K562 (cell line): ENCODE results near the gene TMEM184A. TPM values are rescaled to one million over a fixed set of nuclear protein-coding genes. Genes with fewer than 3 reads are reported as not detected.

Experiments used
- ATAC-seq: fragments of 200-7000 bp; cut with Tn5 transposase; 3 replicates; pipeline ENCODE4 v1.9.1; 2020; ENCODE audit warnings: moderate library complexity
- BruUV-seq: library from RNA; stranded (reverse); fragments of 400-500 nt; replicated peaks from 2 replicates; lab custom pipeline; 2021; lab: Mats Ljungman, UMichigan
- CTCF ChIA-PET: fragments of 300-600 bp; formaldehyde crosslinking; extraction: SDS; loops from one replicate; lab custom pipeline; 2021; ENCODE audit warnings: low intra/inter-chr PET ratio; lab: Yijun Ruan, JAX
- POLR2A ChIA-PET: fragments of 300-600, 350-650 bp; sonication (Branson Sonifier 250); formaldehyde crosslinking; extraction: SDS; loops from one replicate; lab custom pipeline; 2021; ENCODE audit warnings: antibody characterized with exemption, inconsistent platforms; lab: Yijun Ruan, JAX
- DNase-seq, 4 experiments: peaks; one replicate each; pipeline versions ENCODE4 v3.0.0 to v3.0.0-alpha.2; 2011 to 2018; ENCODE audit warnings: low spot score in 3 of 4, mixed read lengths in 3 of 4; ENCODE audit errors: extremely low read depth in 1 of 4
- FAIRE-seq: peaks from 2 replicates; lab custom pipeline; 2011; peaks lifted over from hg19 to GRCh38; lab: Jason Lieb, UNC
- H2AFZ ChIP-seq: 2 replicates; pipeline ENCODE4 v1.6.0; 2011; ENCODE audit warnings: low read depth, low read length, control low read depth, inconsistent platforms
- H3K27ac ChIP-seq: fragments of 200-600 bp; 3 replicates; pipeline ENCODE4 v1.8.0; 2011; ENCODE audit warnings: low read depth, mild to moderate bottlenecking, control low read depth, inconsistent platforms, low read length, moderate library complexity, mixed read lengths; ENCODE audit errors: extremely low read depth
- H3K27me3 ChIP-seq, 2 experiments: fragments of 300-600 bp in 1 of 2; 2 replicates in 1 of 2; 3 replicates in 1 of 2; pipeline versions ENCODE4 v1.6.0 to v1.8.0; 2011; ENCODE audit warnings: inconsistent platforms in 2 of 2, low read length in 2 of 2, mild to moderate bottlenecking in 1 of 2, mixed read lengths in 1 of 2, moderate library complexity in 1 of 2; ENCODE audit not compliant: control insufficient read depth in 2 of 2, insufficient read depth in 2 of 2
- H3K36me3 ChIP-seq: fragments of 300-600 bp; 3 replicates; pipeline ENCODE4 v1.8.0; 2011; ENCODE audit warnings: mild to moderate bottlenecking, low read length, inconsistent platforms; ENCODE audit not compliant: control insufficient read depth, insufficient read depth
- H3K4me1 ChIP-seq, 2 experiments: fragments of 200-600 bp in 1 of 2; replicated peaks in 1 of 2; 2 replicates in 1 of 2; 3 replicates in 1 of 2; pipeline versions ENCODE4 v1.5.1 to v1.8.0; 2011; ENCODE audit warnings: inconsistent platforms in 2 of 2, low read length in 2 of 2, mild to moderate bottlenecking in 1 of 2, mixed read lengths in 1 of 2, moderate library complexity in 1 of 2; ENCODE audit not compliant: control insufficient read depth in 2 of 2, insufficient read depth in 2 of 2
- H3K4me2 ChIP-seq: 2 replicates; pipeline ENCODE4 v1.6.1; 2011; ENCODE audit warnings: low read length, control low read depth, inconsistent platforms, mixed read lengths; ENCODE audit not compliant: insufficient read depth
- H3K4me3 ChIP-seq: fragments of 200-600 bp; sonication (generic), shearing (Covaris generic); 2 replicates; pipeline ENCODE4 v1.5.1; 2016; ENCODE audit warnings: control low read depth, inconsistent platforms
- H3K79me2 ChIP-seq: fragments of 200-600 bp; 3 replicates; pipeline ENCODE4 v1.8.0; 2011; ENCODE audit warnings: low read length, inconsistent platforms; ENCODE audit not compliant: control insufficient read depth, insufficient read depth
- H3K9ac ChIP-seq, 2 experiments: 2 replicates each; pipeline versions ENCODE4 v1.6.0 to v1.6.1; 2011; ENCODE audit warnings: low read depth in 2 of 2, low read length in 2 of 2, control low read depth in 1 of 2, inconsistent platforms in 1 of 2, mild to moderate bottlenecking in 1 of 2, mixed read lengths in 1 of 2; ENCODE audit not compliant: insufficient read depth in 1 of 2
- H3K9me1 ChIP-seq: one replicate; pipeline ENCODE4 v1.6.0; 2011; ENCODE audit warnings: inconsistent platforms, mild to moderate bottlenecking, low read length, moderate library complexity; ENCODE audit not compliant: control insufficient read depth, insufficient read depth
- H3K9me3 ChIP-seq: replicated peaks from 2 replicates; pipeline ENCODE4 v1.5.1; 2011; ENCODE audit warnings: low read depth, low read length, inconsistent platforms; ENCODE audit not compliant: control insufficient read depth, insufficient read depth
- H4K20me1 ChIP-seq: replicated peaks from 2 replicates; pipeline ENCODE4 v1.6.1; 2011; ENCODE audit warnings: low read length, inconsistent platforms, mixed read lengths; ENCODE audit not compliant: control insufficient read depth, insufficient read depth
- ZNF41 ChIP-seq: fragments of 250-450 bp; sonication (Bioruptor Pico); conservative IDR thresholded peaks from 2 replicates; pipeline ENCODE4 v1.4.0; 2020; ENCODE audit warnings: mild to moderate bottlenecking
- WGBS: fragments of 100-300 bp; shearing (Covaris generic); methylation state at CpG from one replicate; pipeline ENCODE4 v1.1.6; 2016; ENCODE audit warnings: low coverage, mixed read lengths; ENCODE audit not compliant: insufficient coverage; ENCODE audit errors: missing lambda C conversion rate; 5-methylcytosine and 5-hydroxymethylcytosine counted together
- in situ Hi-C: fragments of 300-500 bp; cut with MboI; formaldehyde crosslinking; loops from 4 replicates; pipeline ENCODE4 v1.15.0; 2018; ENCODE audit warnings: inconsistent platforms, mixed read lengths
- intact Hi-C: fragments of 100-400 bp; cut with micrococcal nuclease; formaldehyde crosslinking; loops from 2 replicates; pipeline ENCODE4 v1.14.2; 2022
- polyA plus RNA-seq, 8 experiments: library from polyadenylated mRNA; depleted of rRNA in 4 of 8; stranded (reverse) in 5 of 8; unstranded in 3 of 8; fragments of >200 nt; fragmentation: Nextera tagmentation in 2 of 8; fragmentation: Illumina TruSeq in 1 of 8; extraction: Ambion mirVana in 2 of 8; extraction: Trizol in 1 of 8; gene quantifications; 2 replicates each; pipeline versions ENCODE4 v1.2.1 to v1.2.3, GENCODE V29; 2011 to 2014; ENCODE audit warnings: inconsistent platforms in 1 of 8, missing spikeins in 1 of 8
- total RNA-seq, 7 experiments: library from RNA; depleted of rRNA in 6 of 7; stranded (reverse); fragments of >200 nt in 6 of 7; fragmentation: Illumina TruSeq in 2 of 7; extraction: Trizol in 2 of 7; gene quantifications; 2 replicates each; pipeline versions ENCODE4 v1.2.1 to v1.2.3, GENCODE V29; 2011 to 2021; ENCODE audit warnings: low replicate concordance in 1 of 7
- TF ChIP-seq, protein P1 (sequence below), 3 experiments: fragments of 200-800 bp in 1 of 3; sonication (Bioruptor generic) in 1 of 3; sonication (generic) in 1 of 3; formaldehyde crosslinking in 1 of 3; IDR thresholded peaks; 2 replicates each; pipeline versions ENCODE4 v1.6.1 to v1.8.0; 2016 to 2022; ENCODE audit warnings: mild to moderate bottlenecking in 2 of 3, missing compliant biosample characterization in 2 of 3, missing genetic modification characterization in 2 of 3, missing genetic modification reagents in 1 of 3

The TMEM184A gene
- total and polyA plus RNA-seq, 9 of the 15 experiments (the other 6 are each of a cell fraction or from before 2014, with no cell fraction given) = 0.10 to 0.18 (median 0.11) TPM; not detected in 6

DNA sequence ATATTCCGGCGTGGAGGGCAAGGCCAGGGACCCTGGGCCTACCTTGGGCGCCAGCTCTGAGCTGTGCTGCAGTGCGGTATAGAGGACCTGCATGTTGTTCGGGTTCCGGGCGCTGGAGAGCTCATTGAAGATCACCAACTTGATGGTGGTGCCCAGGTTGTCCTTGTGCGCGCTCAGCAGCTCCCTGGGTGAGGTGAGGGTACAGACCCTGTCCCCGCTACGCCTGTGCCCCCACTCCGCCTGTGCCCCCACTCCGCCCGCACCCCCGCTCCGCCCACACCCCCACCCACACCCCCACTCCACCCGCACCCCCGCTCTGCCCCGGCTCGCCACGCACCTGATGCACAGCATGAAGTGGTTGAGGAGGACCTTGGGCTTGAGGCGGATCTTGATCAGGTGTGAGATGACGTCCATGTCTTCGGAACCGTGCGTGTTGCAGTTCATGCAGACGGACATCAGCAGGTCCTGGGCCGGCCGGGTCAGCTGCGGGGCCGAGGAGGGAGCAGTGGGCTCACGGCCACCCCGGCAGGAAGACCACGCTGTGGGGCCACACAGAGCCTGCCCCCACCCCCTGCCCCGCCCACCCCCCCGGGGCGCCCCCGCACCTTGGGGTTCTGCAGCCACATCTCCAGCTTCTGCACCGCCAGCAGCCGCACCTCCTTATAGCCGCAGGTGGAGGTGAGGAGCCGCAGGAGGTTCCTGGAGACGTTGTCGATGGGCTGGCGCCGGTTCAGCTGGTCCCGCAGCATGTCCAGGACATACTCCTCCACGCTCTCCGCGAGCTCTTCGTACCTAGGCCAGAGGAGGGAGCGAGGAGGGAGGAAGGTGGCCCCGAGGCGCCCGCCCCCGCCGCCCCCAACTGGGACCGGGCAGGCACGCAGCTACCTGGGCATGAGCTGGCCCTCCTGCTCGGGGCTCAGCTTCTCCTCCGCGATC, 57.4 kb downstream of the TMEM184A start:
- no TSS peak for BruUV-seq
- no peak overlapping the region for H3K4me3 ChIP-seq
- ChIA-PET CTCF (no interaction called here), POLR2A (interaction anchor here (0.6 to 1.5 kb wide), 3 partner anchors 9 to 453 kb away, joined by 3 to 5 read pairs (median 3); no protein-coding TSS in a partner anchor)
- FAIRE-seq = no peak
- no peaks in the 10 kb centered on the region; the same call in 1 of the 2 replicates for H4K20me1 ChIP-seq
- no peaks in the 10 kb centered on the region for H3K9me3 ChIP-seq
- no peak for DNase-seq
- no peak overlapping the region for H3K27ac ChIP-seq
- H3K4me2 ChIP-seq = no peak overlapping the region
- 94% methylated on average over 14 of the region's 62 CpGs for WGBS
- no peak for TF ChIP-seq ZNF41 (CRISPR knock-in tag)
- TF ChIP-seq, protein P1, sequence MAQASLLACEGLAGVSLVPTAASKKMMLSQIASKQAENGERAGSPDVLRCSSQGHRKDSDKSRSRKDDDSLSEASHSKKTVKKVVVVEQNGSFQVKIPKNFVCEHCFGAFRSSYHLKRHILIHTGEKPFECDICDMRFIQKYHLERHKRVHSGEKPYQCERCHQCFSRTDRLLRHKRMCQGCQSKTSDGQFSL (CRISPR knock-in tag; IDR thresholded peaks at IDR 0.05) = no peak
- TF ChIP-seq, protein P1 (tag; IDR thresholded peaks at IDR 0.05) = 0 out of 4 replicates have a peak, but pooled peaks of 1 of the 2 experiments have one; percentile 26
- no peak for ATAC-seq
- peaks cover 7 to 23% of the 10 kb centered on the region in 2 experiments; a peak in 3 of 5 replicates for H3K4me1 ChIP-seq
- H3K36me3 ChIP-seq = peaks cover 81% of the 10 kb centered on the region; the same call in 2 of the 3 replicates
- H3K9ac ChIP-seq = no peak overlapping the region
- peaks cover 22% of the 10 kb centered on the region for H3K79me2 ChIP-seq
- no peaks in the 10 kb centered on the region for H3K27me3 ChIP-seq
- no peaks in the 10 kb centered on the region for H3K9me1 ChIP-seq
- intact Hi-C loops (no loop called here), in situ Hi-C loops (no loop called here)
- H2AFZ ChIP-seq = no peak overlapping the region
